Naive thymus-derived CD4-positive, alpha-beta T cell (primary cell): ENCODE measurements around the gene INF2. TPM values are rescaled to one million over a fixed set of nuclear protein-coding genes. Genes with fewer than 3 reads are reported as not detected.

Source experiments
- ATAC-seq: fragments of 150-1000 bp; cut with Tn5 transposase; 2 replicates; pipeline ENCODE4 v1.10.0; 2021; ENCODE audit warnings: mild to moderate bottlenecking, moderate library complexity
- CTCF ChIA-PET: fragments of 350-600 bp; sonication (Branson Sonifier 250); formaldehyde crosslinking; loops from one replicate; lab custom pipeline; 2021; ENCODE audit warnings: antibody characterized with exemption; lab: Charles Lee
- POLR2A ChIA-PET: fragments of 350-600 bp; sonication (Branson Sonifier 250); formaldehyde crosslinking; loops from one replicate; lab custom pipeline; 2021; ENCODE audit warnings: antibody characterized with exemption, inconsistent platforms; lab: Charles Lee
- DNase-seq, 9 donors: peaks; one replicate each; pipeline versions ENCODE4 v3.0.0 to v3.0.0-alpha.2; 2020 to 2022; ENCODE audit warnings: mixed read lengths in 1 of 9
- H3K27ac ChIP-seq: one replicate; pipeline ENCODE4 v1.7.0; 2013; ENCODE audit warnings: mild to moderate bottlenecking, low read depth, low read length, moderate library complexity
- H3K27me3 ChIP-seq, 2 donors: one replicate each; pipeline ENCODE4 v1.7.0; 2013; ENCODE audit warnings: low read length in 2 of 2, mild to moderate bottlenecking in 2 of 2, moderate library complexity in 2 of 2; ENCODE audit not compliant: control insufficient read depth in 2 of 2, insufficient read depth in 2 of 2
- H3K36me3 ChIP-seq, 3 experiments: 1 replicate in 2 of 3; 2 replicates in 1 of 3; pipeline ENCODE4 v1.7.0; 2013; ENCODE audit warnings: low read length in 3 of 3, mild to moderate bottlenecking in 3 of 3, moderate library complexity in 1 of 3; ENCODE audit not compliant: insufficient read depth in 3 of 3, control insufficient read depth in 2 of 3
- H3K4me1 ChIP-seq, 2 donors: one replicate each; pipeline ENCODE4 v1.7.0; 2013; ENCODE audit warnings: low read length in 2 of 2, mild to moderate bottlenecking in 2 of 2, moderate library complexity in 1 of 2; ENCODE audit not compliant: control insufficient read depth in 2 of 2, insufficient read depth in 2 of 2
- H3K4me3 ChIP-seq: 2 replicates; pipeline ENCODE4 v1.7.0; 2013; ENCODE audit warnings: mild to moderate bottlenecking, low read length
- H3K9me3 ChIP-seq, 3 experiments: 1 replicate in 2 of 3; 2 replicates in 1 of 3; pipeline ENCODE4 v1.7.0; 2013; ENCODE audit warnings: low read length in 3 of 3; ENCODE audit not compliant: control insufficient read depth in 2 of 3
- H3K27ac Mint-ChIP-seq, 9 donors: one replicate each; pipeline ENCODE4 v1.8.0; 2020 to 2022; ENCODE audit warnings: mixed read lengths in 9 of 9, mild to moderate bottlenecking in 8 of 9, moderate library complexity in 5 of 9, inconsistent platforms in 2 of 9
- H3K27me3 Mint-ChIP-seq, 5 donors: one replicate each; pipeline ENCODE4 v1.8.0; 2021 to 2022; ENCODE audit warnings: mixed read lengths in 5 of 5, mild to moderate bottlenecking in 1 of 5
- H3K36me3 Mint-ChIP-seq, 5 donors: one replicate each; pipeline ENCODE4 v1.8.0; 2020 to 2022; ENCODE audit warnings: mixed read lengths in 5 of 5, mild to moderate bottlenecking in 3 of 5, inconsistent platforms in 1 of 5
- H3K4me1 Mint-ChIP-seq, 7 donors: one replicate each; pipeline ENCODE4 v1.8.0; 2020 to 2022; ENCODE audit warnings: mixed read lengths in 7 of 7, mild to moderate bottlenecking in 3 of 7, inconsistent platforms in 1 of 7
- H3K4me3 Mint-ChIP-seq, 10 donors: one replicate each; pipeline ENCODE4 v1.8.0; 2020 to 2022; ENCODE audit warnings: mild to moderate bottlenecking in 10 of 10, mixed read lengths in 10 of 10, moderate library complexity in 6 of 10, inconsistent platforms in 2 of 10
- H3K9me3 Mint-ChIP-seq, 11 donors: one replicate each; pipeline ENCODE4 v1.8.0; 2020 to 2022; ENCODE audit warnings: mixed read lengths in 11 of 11, mild to moderate bottlenecking in 4 of 11, inconsistent platforms in 1 of 11, moderate library complexity in 1 of 11
- intact Hi-C, 2 donors: fragments of 100-400 bp; cut with micrococcal nuclease; formaldehyde crosslinking; loops; one replicate each; pipeline ENCODE4 v1.15.1; 2023
- polyA plus RNA-seq, 2 donors: library from polyadenylated mRNA; unstranded; fragments of 300-500 nt; fragmentation: Illumina TruSeq; gene quantifications; one replicate each; pipeline ENCODE4 v1.2.3, GENCODE V29; 2021
- total RNA-seq, 6 experiments: library from RNA in 5 of 6; stranded (reverse) in 5 of 6; gene quantifications; 1 replicate in 5 of 6; 2 replicates in 1 of 6; pipeline ENCODE4 v1.2.3 and lab custom pipeline; 2021 to 2026

Gene INF2
- total and polyA plus RNA-seq, 7 experiments from 2014 or later, result 5.8 to 140 (median 75.1) TPM

- intact Hi-C loops, result no loop called here
- Histone ChIP-seq H3K27me3 (no peaks in the 10 kb centered on the region), H3K36me3 (peaks cover 0 to 77% (median 21%) of the 10 kb centered on the region in 3 experiments), H3K4me3 (no peak overlapping the region), H3K27ac (no peak overlapping the region), H3K4me1 (peaks cover 14 to 23% of the 10 kb centered on the region in 2 donors), H3K9me3 (no peaks in the 10 kb centered on the region)
- no peak for ATAC-seq
- Mint-ChIP-seq H3K4me1 (peaks cover 19 to 56% (median 36%) of the 10 kb centered on the region in 7 donors), H3K9me3 (peaks cover 0 to 4% (median 0%) of the 10 kb centered on the region in 11 donors), H3K27ac (peak overlapping the region in 3 of 9 donors; percentile 38 to 80 (median 72)), H3K27me3 (no peaks in the 10 kb centered on the region), H3K36me3 (peaks cover 10 to 45% (median 15%) of the 10 kb centered on the region in 5 donors), H3K4me3 (peak overlapping the region in 1 of 10 donors; percentile 51)
- no peak for DNase-seq
- ChIA-PET CTCF (interaction anchor here (0.9 kb wide), 1 partner anchor 11 kb away, joined by 3 read pairs; no protein-coding TSS in a partner anchor), POLR2A (no interaction called here)
Observed at GRCh38 chr14:104757238-104757585, 67.8 kb downstream of the INF2 start.

DNA sequence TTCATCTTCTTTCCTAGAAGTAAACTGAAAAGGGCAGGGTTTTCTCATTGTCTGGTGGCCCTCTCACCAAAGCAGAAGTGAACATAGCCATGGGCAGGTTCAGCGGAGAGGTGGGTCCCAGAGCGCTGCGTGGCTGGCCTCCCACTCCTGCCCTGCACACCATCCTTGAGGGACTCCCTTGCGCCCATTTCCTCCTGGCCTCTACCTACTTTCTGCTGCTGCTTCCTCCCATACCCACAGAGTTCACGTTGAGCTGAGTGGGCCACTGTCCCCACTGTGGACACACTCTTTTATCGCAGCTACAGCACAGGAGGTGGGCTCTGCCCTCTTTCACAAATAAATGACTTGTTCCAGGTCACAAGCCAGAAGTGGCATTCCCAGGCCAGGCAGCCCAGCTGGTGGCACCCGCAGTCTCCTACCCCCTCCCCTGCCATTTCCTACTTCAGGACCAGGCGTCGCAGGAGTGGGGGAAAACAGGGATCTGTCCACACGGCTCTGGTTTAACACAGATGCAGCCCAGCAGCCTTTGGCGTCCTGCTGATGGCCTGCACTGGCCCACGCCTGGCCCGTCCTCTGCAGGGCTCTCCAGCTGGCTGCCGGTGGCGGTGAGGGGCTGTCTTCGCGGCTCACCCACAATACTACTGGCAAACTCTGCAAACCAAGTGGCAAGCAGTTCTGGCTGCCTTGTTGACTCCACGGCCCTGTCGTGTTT is 68.4 kb downstream of the INF2 start:
- peaks cover 19 to 51% (median 38%) of the 10 kb centered on the region in 7 donors for H3K4me1 Mint-ChIP-seq
- DNase-seq, result no peak
- H3K27me3 ChIP-seq, result no peaks in the 10 kb centered on the region
- H3K27me3 Mint-ChIP-seq, result no peaks in the 10 kb centered on the region
- peaks cover 0 to 77% (median 21%) of the 10 kb centered on the region in 3 experiments for H3K36me3 ChIP-seq
- peaks cover 13 to 48% (median 16%) of the 10 kb centered on the region in 5 donors for H3K36me3 Mint-ChIP-seq
- H3K4me3 ChIP-seq, result no peak overlapping the region
- ChIA-PET POLR2A (no interaction called here), CTCF (interaction anchor here (0.9 kb wide), 1 partner anchor 11 kb away, joined by 3 read pairs; no protein-coding TSS in a partner anchor)
- H3K4me1 ChIP-seq, result peaks cover 14 to 22% of the 10 kb centered on the region in 2 donors
- no peak overlapping the region for H3K4me3 Mint-ChIP-seq
- intact Hi-C loops, result no loop called here
- H3K9me3 Mint-ChIP-seq, result peaks cover 0 to 4% (median 0%) of the 10 kb centered on the region in 11 donors
- H3K27ac Mint-ChIP-seq, result peak overlapping the region in 4 of 9 donors; percentile 15 to 36 (median 26)
- no peak for ATAC-seq
- H3K9me3 ChIP-seq, result no peaks in the 10 kb centered on the region
- no peak overlapping the region for H3K27ac ChIP-seq

- Mint-ChIP-seq H3K4me3 (no peak overlapping the region), H3K27me3 (no peaks in the 10 kb centered on the region), H3K4me1 (peaks cover 11 to 43% (median 30%) of the 10 kb centered on the region in 7 donors), H3K27ac (peak overlapping the region in 1 of 9 donors; percentile 28), H3K36me3 (peaks cover 13 to 48% (median 13%) of the 10 kb centered on the region in 5 donors), H3K9me3 (peaks cover 0 to 2% (median 0%) of the 10 kb centered on the region in 11 donors)
- no peak overlapping the region for H3K4me3 ChIP-seq
- no peaks in the 10 kb centered on the region for H3K27me3 ChIP-seq
- CTCF ChIA-PET, result no interaction called here
- H3K27ac ChIP-seq, result no peak overlapping the region
- peaks cover 0 to 71% (median 21%) of the 10 kb centered on the region in 3 experiments for H3K36me3 ChIP-seq
- DNase-seq, result no peak
- no peaks in the 10 kb centered on the region for H3K9me3 ChIP-seq
- intact Hi-C loops, result no loop called here
- ATAC-seq, result peak; percentile 17
- peaks cover 6 to 13% of the 10 kb centered on the region in 2 donors for H3K4me1 ChIP-seq
- POLR2A ChIA-PET, result no interaction called here
Observed at GRCh38 chr14:104758981-104759969, 69.9 kb downstream of the INF2 start.

DNA sequence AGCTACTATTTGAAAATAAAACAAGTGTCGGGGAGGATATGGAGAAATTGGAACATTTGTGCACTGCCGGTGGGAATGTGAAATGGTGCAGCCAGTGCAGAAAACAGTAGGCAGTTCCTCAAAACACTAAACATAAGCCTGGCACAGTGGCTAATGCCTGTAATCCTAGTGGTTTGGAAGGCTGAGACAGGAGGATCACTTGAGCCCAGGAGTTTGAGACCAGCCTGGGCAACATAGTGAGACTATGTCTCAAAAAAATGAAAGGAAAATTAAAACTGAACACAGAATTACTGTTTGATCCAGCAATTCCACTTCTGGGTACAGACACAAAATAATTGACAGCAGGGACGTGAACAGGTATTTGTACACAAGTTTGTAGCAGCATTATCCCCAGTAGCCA is 76.1 kb downstream of the INF2 start:
- H3K36me3 ChIP-seq, result peaks cover 0 to 12% (median 0%) of the 10 kb centered on the region in 3 experiments
- H3K9me3 ChIP-seq, result no peaks in the 10 kb centered on the region
- no peak overlapping the region for H3K4me3 ChIP-seq
- intact Hi-C loops, result loop anchor here in 1 of 2 donors (5.0 kb wide), 1 partner anchor 43 kb away; the partner anchor contains the start of gene ADSS1
- no peak overlapping the region for H3K27ac ChIP-seq
- DNase-seq (no peak), ATAC-seq (no peak)
- Mint-ChIP-seq H3K27ac (peak overlapping the region in 1 of 9 donors; percentile 69), H3K27me3 (no peaks in the 10 kb centered on the region), H3K4me3 (no peak overlapping the region), H3K4me1 (peaks cover 0 to 12% (median 4%) of the 10 kb centered on the region in 7 donors), H3K36me3 (peaks cover 9 to 23% (median 13%) of the 10 kb centered on the region in 5 donors), H3K9me3 (no peaks in the 10 kb centered on the region)
- ChIA-PET POLR2A (interaction anchor here (1.4 kb wide), 1 partner anchor 60 kb away, joined by 5 read pairs; no protein-coding TSS in a partner anchor), CTCF (interaction anchor here (0.6 to 1.9 kb wide), 4 partner anchors 54 to 277 kb away, joined by 3 to 8 read pairs (median 5); no protein-coding TSS in a partner anchor)
- no peaks in the 10 kb centered on the region for H3K27me3 ChIP-seq
- no peaks in the 10 kb centered on the region for H3K4me1 ChIP-seq

DNA sequence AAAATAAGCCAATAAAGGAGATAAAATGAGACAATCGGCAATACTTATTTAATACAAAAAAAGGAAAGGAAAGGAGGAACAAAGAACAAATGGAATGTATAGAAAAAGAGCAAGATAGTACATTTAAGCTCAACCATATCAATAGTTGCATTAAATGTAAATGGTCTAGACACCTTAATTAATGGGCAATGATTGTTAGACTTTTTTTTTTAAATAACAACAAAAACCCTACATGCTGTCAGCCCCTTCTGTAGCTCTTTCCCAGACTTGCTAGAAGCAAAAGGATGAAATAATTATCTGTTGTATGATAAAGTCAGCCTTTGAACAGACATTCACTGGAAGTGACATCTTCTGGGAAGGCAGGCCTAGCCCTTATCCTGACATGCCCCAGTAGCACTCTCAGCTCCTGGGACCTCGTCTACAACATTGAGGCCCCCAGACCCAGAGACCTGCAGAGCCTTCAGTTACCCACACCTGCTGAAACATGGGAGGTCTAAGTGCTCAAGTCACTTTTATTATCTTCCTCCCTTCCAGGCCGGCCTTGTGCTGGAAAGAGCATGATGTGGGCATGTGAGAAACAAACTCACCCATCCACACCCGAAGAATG is 76.9 kb downstream of the INF2 start:
- Histone ChIP-seq H3K36me3 (peaks cover 0 to 12% (median 0%) of the 10 kb centered on the region in 3 experiments), H3K27ac (no peak overlapping the region), H3K9me3 (peaks cover 0 to 4% (median 0%) of the 10 kb centered on the region in 3 experiments), H3K4me1 (no peaks in the 10 kb centered on the region), H3K27me3 (no peaks in the 10 kb centered on the region), H3K4me3 (no peak overlapping the region)
- Mint-ChIP-seq H3K27ac (peak overlapping the region in 1 of 9 donors; percentile 17), H3K4me3 (no peak overlapping the region), H3K9me3 (peaks cover 0 to 4% (median 0%) of the 10 kb centered on the region in 11 donors), H3K36me3 (peaks cover 6 to 23% (median 16%) of the 10 kb centered on the region in 5 donors), H3K27me3 (no peaks in the 10 kb centered on the region), H3K4me1 (peaks cover 0 to 12% (median 4%) of the 10 kb centered on the region in 7 donors)
- no peak for DNase-seq
- intact Hi-C loops, result loop anchor here in 1 of 2 donors (5.0 kb wide), 1 partner anchor 44 kb away; the partner anchor contains the start of gene ADSS1
- ATAC-seq, result no peak
- ChIA-PET POLR2A (interaction anchor here (1.2 to 1.4 kb wide), 2 partner anchors 14 to 60 kb away, joined by 4 to 5 read pairs; partner anchors contain the start of gene SIVA1), CTCF (interaction anchor here (0.8 to 1.9 kb wide), 6 partner anchors 14 to 556 kb away, joined by 3 to 9 read pairs (median 5); partner anchors contain the start of gene SIVA1)
